ENCODE measurements around the gene LCE1D.

The LCE1D gene

GRCh38 chr1:152811050-152811449 is 14.5 kb downstream of the LCE1D start:
- DNase-seq (ENCODE audit: low read depth, low spot score) = no peak
- no CpG with 5 or more reads among the region's 2 CpGs for WGBS (ENCODE audit: insufficient coverage, insufficient read length)

GRCh38 chr1:152811671-152812070 is 15.2 kb downstream of the LCE1D start, which contains the start of gene LCE1B:
Gene LCE1B, plus strand, starts transcription at chr1:152811971. Its CDS starts 476 bp downstream, at chr1:152812447.
- DNase-seq (ENCODE audit: low read depth, low spot score) = no peak
- H3K9me3 ChIP-seq (ENCODE audit: control insufficient read depth, insufficient read depth, low read length) = peaks cover 5% of the 10 kb centered on the region
- H3K4me3 ChIP-seq (ENCODE audit: low read length) = no peak within 1 kb of the TSS
- H3K4me1 ChIP-seq (ENCODE audit: control insufficient read depth, insufficient read depth, low read length) = no peaks in the 10 kb centered on the region
- H3K27me3 ChIP-seq (ENCODE audit: control insufficient read depth, insufficient read depth, low read length) = no peaks in the 10 kb centered on the region
- no peak within 1 kb of the TSS for H3K27ac ChIP-seq (ENCODE audit: low read length)
- no peaks in the 10 kb centered on the region for H3K36me3 ChIP-seq (ENCODE audit: control insufficient read depth, insufficient read depth, low read length)
- no CpG with 5 or more reads among the region's 2 CpGs for WGBS (ENCODE audit: insufficient coverage, insufficient read length)

More at GRCh38 chr1:152811050-152811449, 14.5 kb downstream of the LCE1D start:
- Histone ChIP-seq H3K27me3 (ENCODE audit: control insufficient read depth, insufficient read depth, low read length) (no peaks in the 10 kb centered on the region), H3K4me1 (ENCODE audit: control insufficient read depth, insufficient read depth, low read length) (no peaks in the 10 kb centered on the region), H3K4me3 (ENCODE audit: low read length) (no peak overlapping the region), H3K36me3 (ENCODE audit: control insufficient read depth, insufficient read depth, low read length) (no peaks in the 10 kb centered on the region), H3K27ac (ENCODE audit: low read length) (no peak overlapping the region), H3K9me3 (ENCODE audit: control insufficient read depth, insufficient read depth, low read length) (peaks cover 5% of the 10 kb centered on the region)

- WGBS (ENCODE audit: insufficient coverage, insufficient read length) = no CpG with 5 or more reads among the region's 6 CpGs
- Histone ChIP-seq H3K27me3 (ENCODE audit: control insufficient read depth, insufficient read depth, low read length) (no peaks in the 10 kb centered on the region), H3K4me3 (ENCODE audit: low read length) (no peak overlapping the region), H3K9me3 (ENCODE audit: control insufficient read depth, insufficient read depth, low read length) (peaks cover 13% of the 10 kb centered on the region), H3K36me3 (ENCODE audit: control insufficient read depth, insufficient read depth, low read length) (no peaks in the 10 kb centered on the region), H3K4me1 (ENCODE audit: control insufficient read depth, insufficient read depth, low read length) (no peaks in the 10 kb centered on the region), H3K27ac (ENCODE audit: low read length) (no peak overlapping the region)
- DNase-seq (ENCODE audit: low read depth, low spot score) = no peak
Measured at GRCh38 chr1:152817309-152817708, 20.8 kb downstream of the LCE1D start.

GRCh38 chr1:152823294-152823693 is 26.8 kb downstream of the LCE1D start:
- no peak overlapping the region for H3K27ac ChIP-seq (ENCODE audit: low read length)
- H3K27me3 ChIP-seq (ENCODE audit: control insufficient read depth, insufficient read depth, low read length) = no peaks in the 10 kb centered on the region
- WGBS (ENCODE audit: insufficient coverage, insufficient read length) = no CpG with 5 or more reads among the region's 5 CpGs
- no peaks in the 10 kb centered on the region for H3K4me1 ChIP-seq (ENCODE audit: control insufficient read depth, insufficient read depth, low read length)
- DNase-seq (ENCODE audit: low read depth, low spot score) = no peak
- no peaks in the 10 kb centered on the region for H3K36me3 ChIP-seq (ENCODE audit: control insufficient read depth, insufficient read depth, low read length)
- peaks cover 12% of the 10 kb centered on the region for H3K9me3 ChIP-seq (ENCODE audit: control insufficient read depth, insufficient read depth, low read length)
- H3K4me3 ChIP-seq (ENCODE audit: low read length) = no peak overlapping the region

GRCh38 chr1:152824964-152825363 is 28.4 kb downstream of the LCE1D start:
- H3K4me1 ChIP-seq (ENCODE audit: control insufficient read depth, insufficient read depth, low read length) = no peaks in the 10 kb centered on the region
- H3K36me3 ChIP-seq (ENCODE audit: control insufficient read depth, insufficient read depth, low read length) = no peaks in the 10 kb centered on the region
- no peaks in the 10 kb centered on the region for H3K27me3 ChIP-seq (ENCODE audit: control insufficient read depth, insufficient read depth, low read length)
- peaks cover 7% of the 10 kb centered on the region for H3K9me3 ChIP-seq (ENCODE audit: control insufficient read depth, insufficient read depth, low read length)
- no peak overlapping the region for H3K4me3 ChIP-seq (ENCODE audit: low read length)
- no peak overlapping the region for H3K27ac ChIP-seq (ENCODE audit: low read length)
- no peak for DNase-seq (ENCODE audit: low read depth, low spot score)

GRCh38 chr1:152827173-152827572 is 30.7 kb downstream of the LCE1D start, which contains the start of gene LCE1A:
Gene LCE1A, plus strand, starts transcription at chr1:152827473. Its CDS starts 0 bp downstream, at chr1:152827473.
- no peaks in the 10 kb centered on the region for H3K36me3 ChIP-seq (ENCODE audit: control insufficient read depth, insufficient read depth, low read length)
- no peak within 1 kb of the TSS for H3K4me3 ChIP-seq (ENCODE audit: low read length)
- DNase-seq (ENCODE audit: low read depth, low spot score) = no peak
- no CpG with 5 or more reads among the region's 2 CpGs for WGBS (ENCODE audit: insufficient coverage, insufficient read length)
- H3K27me3 ChIP-seq (ENCODE audit: control insufficient read depth, insufficient read depth, low read length) = no peaks in the 10 kb centered on the region
- peaks cover 5% of the 10 kb centered on the region for H3K9me3 ChIP-seq (ENCODE audit: control insufficient read depth, insufficient read depth, low read length)
- no peaks in the 10 kb centered on the region for H3K4me1 ChIP-seq (ENCODE audit: control insufficient read depth, insufficient read depth, low read length)
- H3K27ac ChIP-seq (ENCODE audit: low read length) = no peak within 1 kb of the TSS

GRCh38 chr1:152836870-152837269 is 40.3 kb downstream of the LCE1D start:
- Histone ChIP-seq H3K27me3 (ENCODE audit: control insufficient read depth, insufficient read depth, low read length) (no peaks in the 10 kb centered on the region), H3K4me1 (ENCODE audit: control insufficient read depth, insufficient read depth, low read length) (no peaks in the 10 kb centered on the region), H3K9me3 (ENCODE audit: control insufficient read depth, insufficient read depth, low read length) (peaks cover 4% of the 10 kb centered on the region), H3K27ac (ENCODE audit: low read length) (no peak overlapping the region), H3K4me3 (ENCODE audit: low read length) (no peak overlapping the region), H3K36me3 (ENCODE audit: control insufficient read depth, insufficient read depth, low read length) (no peaks in the 10 kb centered on the region)
- no CpG with 5 or more reads among the region's 2 CpGs for WGBS (ENCODE audit: insufficient coverage, insufficient read length)
- DNase-seq (ENCODE audit: low read depth, low spot score) = no peak

GRCh38 chr1:152842556-152842955 is 46.0 kb downstream of the LCE1D start, which contains the start of gene LCE6A:
Gene LCE6A, plus strand, starts transcription at chr1:152842856. Its CDS starts 665 bp downstream, at chr1:152843521.
- no peaks in the 10 kb centered on the region for H3K27me3 ChIP-seq (ENCODE audit: control insufficient read depth, insufficient read depth, low read length)
- H3K36me3 ChIP-seq (ENCODE audit: control insufficient read depth, insufficient read depth, low read length) = no peaks in the 10 kb centered on the region
- whole genome bisulfite sequencing (ENCODE audit: insufficient coverage, insufficient read length) = no CpG with 5 or more reads among the region's 3 CpGs
- no peaks in the 10 kb centered on the region for H3K4me1 ChIP-seq (ENCODE audit: control insufficient read depth, insufficient read depth, low read length)
- H3K4me3 ChIP-seq (ENCODE audit: low read length) = no peak within 1 kb of the TSS
- no peak for DNase-seq (ENCODE audit: low read depth, low spot score)
- no peak within 1 kb of the TSS for H3K27ac ChIP-seq (ENCODE audit: low read length)
- peaks cover 9% of the 10 kb centered on the region for H3K9me3 ChIP-seq (ENCODE audit: control insufficient read depth, insufficient read depth, low read length)

All from iPS DF 6.9 (cell line).